GM12864 (cell line): ENCODE results near the gene CCNT2.
"Not testable (repeated sequence)": the region's sequence is repeated elsewhere in the genome, so short reads cannot be mapped to it uniquely, and the experiment has no call there.

Source experiments
- DNase-seq: peaks from one replicate; pipeline ENCODE4 v3.0.0-alpha.2; 2011; ENCODE audit warnings: low read depth
- H3K4me3 ChIP-seq: 2 replicates; pipeline ENCODE4 v1.5.1; 2011; ENCODE audit warnings: mild to moderate bottlenecking, low read depth, low read length, control low read depth
- TF ChIP-seq, protein P1 (sequence below): IDR thresholded peaks from 2 replicates; pipeline ENCODE4 v1.5.1; 2011; ENCODE audit warnings: low read depth, mild to moderate bottlenecking, moderate library complexity, low read length, control low read depth, inconsistent platforms; ENCODE audit errors: missing control alignments

The CCNT2 gene

GRCh38 chr2:134950886-134951285 is 32.3 kb downstream of the CCNT2 start:
- no peak overlapping the region for H3K4me3 ChIP-seq
- TF ChIP-seq, protein P1, sequence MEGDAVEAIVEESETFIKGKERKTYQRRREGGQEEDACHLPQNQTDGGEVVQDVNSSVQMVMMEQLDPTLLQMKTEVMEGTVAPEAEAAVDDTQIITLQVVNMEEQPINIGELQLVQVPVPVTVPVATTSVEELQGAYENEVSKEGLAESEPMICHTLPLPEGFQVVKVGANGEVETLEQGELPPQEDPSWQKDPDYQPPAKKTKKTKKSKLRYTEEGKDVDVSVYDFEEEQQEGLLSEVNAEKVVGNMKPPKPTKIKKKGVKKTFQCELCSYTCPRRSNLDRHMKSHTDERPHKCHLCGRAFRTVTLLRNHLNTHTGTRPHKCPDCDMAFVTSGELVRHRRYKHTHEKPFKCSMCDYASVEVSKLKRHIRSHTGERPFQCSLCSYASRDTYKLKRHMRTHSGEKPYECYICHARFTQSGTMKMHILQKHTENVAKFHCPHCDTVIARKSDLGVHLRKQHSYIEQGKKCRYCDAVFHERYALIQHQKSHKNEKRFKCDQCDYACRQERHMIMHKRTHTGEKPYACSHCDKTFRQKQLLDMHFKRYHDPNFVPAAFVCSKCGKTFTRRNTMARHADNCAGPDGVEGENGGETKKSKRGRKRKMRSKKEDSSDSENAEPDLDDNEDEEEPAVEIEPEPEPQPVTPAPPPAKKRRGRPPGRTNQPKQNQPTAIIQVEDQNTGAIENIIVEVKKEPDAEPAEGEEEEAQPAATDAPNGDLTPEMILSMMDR: no peak
- DNase-seq: no peak

GRCh38 chr2:134952608-134953007 is 34.0 kb downstream of the CCNT2 start:
- H3K4me3 ChIP-seq: no peak overlapping the region
- DNase-seq: no peak
- TF ChIP-seq, protein P1: no peak

DNA sequence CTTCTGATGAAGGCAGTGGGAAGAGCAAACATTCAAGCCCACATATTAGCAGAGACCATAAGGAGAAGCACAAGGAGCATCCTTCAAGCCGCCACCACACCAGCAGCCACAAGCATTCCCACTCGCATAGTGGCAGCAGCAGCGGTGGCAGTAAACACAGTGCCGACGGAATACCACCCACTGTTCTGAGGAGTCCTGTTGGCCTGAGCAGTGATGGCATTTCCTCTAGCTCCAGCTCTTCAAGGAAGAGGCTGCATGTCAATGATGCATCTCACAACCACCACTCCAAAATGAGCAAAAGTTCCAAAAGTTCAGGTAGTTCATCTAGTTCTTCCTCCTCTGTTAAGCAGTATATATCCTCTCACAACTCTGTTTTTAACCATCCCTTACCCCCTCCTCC is 35.4 kb downstream of the CCNT2 start:
- no peak overlapping the region for H3K4me3 ChIP-seq
- DNase-seq: no peak
- TF ChIP-seq, protein P1: no peak

DNA sequence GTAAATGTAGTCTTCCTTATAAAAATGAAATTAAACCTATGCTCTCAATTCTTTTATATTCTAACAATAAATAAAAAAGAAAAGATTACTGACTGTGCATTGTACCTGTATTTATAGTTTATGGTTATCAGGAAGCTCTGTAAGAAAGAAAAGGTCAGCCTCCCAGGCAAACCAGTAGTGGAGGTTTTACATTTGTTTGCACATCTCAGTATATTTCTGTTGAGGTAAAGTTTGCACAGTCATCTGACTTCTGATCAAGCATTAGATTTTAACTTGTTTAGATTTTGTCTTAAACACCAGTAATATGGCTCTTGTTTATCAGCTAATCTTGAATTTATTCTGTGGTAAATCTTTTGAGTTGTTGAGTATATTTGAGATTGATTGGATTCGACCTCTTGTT is 37.1 kb downstream of the CCNT2 start:
- no peak overlapping the region for H3K4me3 ChIP-seq
- TF ChIP-seq, protein P1: no peak
- DNase-seq: no peak

GRCh38 chr2:134957477-134957876 is 38.9 kb downstream of the CCNT2 start:
- TF ChIP-seq, protein P1: no peak
- H3K4me3 ChIP-seq: no peak overlapping the region
- no peak for DNase-seq

DNA sequence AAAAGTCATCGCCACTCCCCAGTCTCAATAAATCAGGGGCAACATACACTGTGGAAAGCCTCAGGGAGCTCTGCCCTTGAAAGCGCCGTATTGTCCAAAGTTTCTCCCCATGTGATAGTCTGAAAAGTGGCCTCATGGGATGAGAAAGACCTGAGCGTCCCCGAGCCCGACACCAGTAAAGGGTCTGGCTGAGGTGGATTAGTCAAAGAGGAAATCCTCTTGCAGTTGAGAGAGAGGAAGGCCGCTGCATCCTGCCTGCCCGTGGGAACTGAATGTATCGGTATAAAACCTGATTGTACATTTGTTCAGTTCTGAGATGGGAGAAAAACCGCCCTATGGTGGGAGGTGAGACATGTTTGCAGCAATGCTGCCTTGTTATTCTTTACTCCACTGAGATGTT is 48.5 kb downstream of the CCNT2 start:
- not testable (repeated sequence) for DNase-seq, H3K4me3 ChIP-seq

GRCh38 chr2:134973241-134974138 is 54.9 kb downstream of the CCNT2 start:
- peak; percentile 26 for DNase-seq
- no peak overlapping the region for H3K4me3 ChIP-seq
- TF ChIP-seq, protein P1: no peak
